Posterior cingulate gyrus (tissue), 11 donors: ENCODE measurements around the gene STOX1.
A peak's percentile ranks its signal among the peaks of the same experiment; 100 is the strongest.
"Not testable (repeated sequence)": the region's sequence is repeated elsewhere in the genome, so short reads cannot be mapped to it uniquely, and the experiment has no call there.

Source experiments
- DNase-seq, 10 donors: peaks; one replicate each; pipeline versions ENCODE4 v3.0.0 to v3.0.0-alpha.2; 2020 to 2021; ENCODE audit warnings: mixed read lengths in 3 of 10
- intact Hi-C: fragments of 100-400 bp; cut with DNase I; formaldehyde crosslinking; loops from one replicate; pipeline ENCODE4 v1.15.1; 2023

Gene STOX1, protein sequence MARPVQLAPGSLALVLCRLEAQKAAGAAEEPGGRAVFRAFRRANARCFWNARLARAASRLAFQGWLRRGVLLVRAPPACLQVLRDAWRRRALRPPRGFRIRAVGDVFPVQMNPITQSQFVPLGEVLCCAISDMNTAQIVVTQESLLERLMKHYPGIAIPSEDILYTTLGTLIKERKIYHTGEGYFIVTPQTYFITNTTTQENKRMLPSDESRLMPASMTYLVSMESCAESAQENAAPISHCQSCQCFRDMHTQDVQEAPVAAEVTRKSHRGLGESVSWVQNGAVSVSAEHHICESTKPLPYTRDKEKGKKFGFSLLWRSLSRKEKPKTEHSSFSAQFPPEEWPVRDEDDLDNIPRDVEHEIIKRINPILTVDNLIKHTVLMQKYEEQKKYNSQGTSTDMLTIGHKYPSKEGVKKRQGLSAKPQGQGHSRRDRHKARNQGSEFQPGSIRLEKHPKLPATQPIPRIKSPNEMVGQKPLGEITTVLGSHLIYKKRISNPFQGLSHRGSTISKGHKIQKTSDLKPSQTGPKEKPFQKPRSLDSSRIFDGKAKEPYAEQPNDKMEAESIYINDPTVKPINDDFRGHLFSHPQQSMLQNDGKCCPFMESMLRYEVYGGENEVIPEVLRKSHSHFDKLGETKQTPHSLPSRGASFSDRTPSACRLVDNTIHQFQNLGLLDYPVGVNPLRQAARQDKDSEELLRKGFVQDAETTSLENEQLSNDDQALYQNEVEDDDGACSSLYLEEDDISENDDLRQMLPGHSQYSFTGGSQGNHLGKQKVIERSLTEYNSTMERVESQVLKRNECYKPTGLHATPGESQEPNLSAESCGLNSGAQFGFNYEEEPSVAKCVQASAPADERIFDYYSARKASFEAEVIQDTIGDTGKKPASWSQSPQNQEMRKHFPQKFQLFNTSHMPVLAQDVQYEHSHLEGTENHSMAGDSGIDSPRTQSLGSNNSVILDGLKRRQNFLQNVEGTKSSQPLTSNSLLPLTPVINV

DNA sequence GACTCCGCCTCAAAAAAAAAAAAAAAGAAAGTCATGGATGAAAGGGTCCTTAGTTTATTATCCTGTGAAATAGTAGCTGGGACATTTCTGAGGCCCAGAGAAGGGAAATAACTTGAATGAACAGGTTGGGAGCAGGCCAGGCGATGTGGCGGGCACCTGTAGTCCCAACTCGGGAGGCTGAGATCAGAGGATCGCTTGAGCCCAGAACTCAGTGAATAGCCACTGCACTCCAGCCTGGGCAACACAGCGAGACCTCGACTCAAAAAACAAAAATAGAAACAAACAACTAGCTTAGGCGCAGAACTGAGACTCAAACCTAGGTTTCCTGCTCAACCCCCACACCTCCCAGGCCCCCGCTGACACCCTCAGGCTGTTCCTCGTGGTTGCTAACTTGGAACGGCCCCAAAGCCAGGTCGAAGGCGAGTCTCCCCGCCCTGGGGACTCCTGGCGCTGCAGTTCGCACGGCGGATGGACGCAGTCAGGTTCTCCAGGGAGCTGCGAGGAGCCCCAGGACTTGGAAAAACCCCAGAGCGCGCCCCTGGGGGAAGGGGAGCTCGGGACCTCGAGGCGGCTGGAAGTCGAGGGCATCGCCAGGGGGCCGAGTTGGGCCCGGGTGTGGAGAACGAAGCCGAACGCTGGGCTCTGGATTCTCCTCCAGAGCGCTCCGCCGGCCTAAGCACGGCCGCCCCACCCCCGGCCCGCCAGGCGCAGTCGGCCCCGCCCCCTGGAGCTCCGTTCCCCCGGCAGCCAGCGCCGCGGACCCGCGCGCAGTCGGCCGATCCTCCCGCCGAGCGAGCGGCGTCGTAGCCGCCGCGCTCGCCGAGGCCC is at the start of gene STOX1:
STOX1 (plus strand) TSS at position 768 of the 828 bp plus-strand sequence. CDS start 93 bp downstream, outside the sequence.
- intact Hi-C loops, result loop anchor here (5.0 kb wide), 1 partner anchor 70 kb away; no protein-coding TSS in a partner anchor
- DNase-seq, result peak in 9 of 10 donors; percentile 26 to 89 (median 38)

DNA sequence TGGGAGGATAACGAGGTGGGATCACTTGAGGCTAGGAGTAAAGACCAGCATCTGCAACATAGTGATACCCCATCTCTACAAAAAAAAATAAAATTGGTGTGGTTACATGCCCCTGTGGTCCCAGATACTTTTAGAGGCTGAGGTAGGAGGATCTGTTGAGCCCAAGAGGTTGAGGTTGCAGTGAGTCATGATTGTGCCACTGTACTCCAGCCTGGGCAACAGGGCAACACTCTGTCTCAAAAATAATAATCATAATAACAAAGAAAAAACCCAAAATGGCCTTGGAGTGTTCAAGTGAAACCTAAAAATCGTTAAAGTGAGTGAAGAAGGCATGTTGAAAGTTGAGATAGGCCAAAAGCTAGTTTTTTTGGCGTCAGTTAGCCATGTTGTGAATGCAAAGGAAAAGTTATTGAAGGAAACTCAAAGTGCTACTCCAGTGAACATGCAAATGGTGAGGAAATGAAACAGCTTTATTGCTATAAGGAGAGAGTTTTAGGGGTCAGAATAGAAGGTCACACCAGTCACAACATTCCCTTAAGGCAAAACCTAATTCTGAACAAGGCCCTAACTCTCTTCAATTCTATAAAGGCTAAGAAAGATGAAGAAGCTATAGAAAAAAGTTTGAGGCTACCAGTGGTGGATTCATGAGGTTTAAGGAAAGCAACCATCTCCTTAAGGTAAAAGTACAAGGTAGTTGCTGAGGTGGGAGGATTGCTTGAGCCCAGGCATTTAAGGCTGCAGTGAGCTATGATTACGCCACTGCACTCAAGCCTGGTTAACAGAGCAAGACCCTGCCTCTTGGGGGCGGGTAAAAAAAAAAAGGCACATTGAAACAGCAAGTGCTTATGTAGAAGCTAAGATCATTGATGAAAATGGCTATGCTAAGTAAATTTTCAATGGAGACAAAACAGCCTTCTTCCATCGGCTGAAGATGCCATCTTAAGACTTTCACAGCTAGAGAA is 45.4 kb upstream of the STOX1 start:
- intact Hi-C loops, result no loop called here
- DNase-seq, result no peak

DNA sequence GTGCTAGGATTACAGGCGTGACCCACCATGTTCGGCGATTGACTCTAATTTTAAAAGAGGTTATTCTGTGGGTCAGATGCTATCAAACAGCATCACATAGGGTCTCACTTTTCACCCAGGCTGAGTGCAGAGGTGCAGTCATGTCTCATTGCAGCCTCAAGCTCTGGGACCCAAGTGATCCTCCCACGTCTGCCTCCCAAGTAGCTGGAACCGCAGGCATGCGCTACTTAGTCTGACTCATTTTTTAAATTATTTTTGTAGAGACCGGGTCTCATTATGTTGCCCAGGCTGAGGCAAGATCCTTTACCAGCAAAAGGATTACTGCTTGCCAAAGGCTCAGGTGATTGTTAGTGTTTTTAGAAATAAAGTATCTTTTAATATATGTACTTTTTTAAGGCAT is 42.9 kb upstream of the STOX1 start:
- intact Hi-C loops, result no loop called here

GRCh38 chr10:68787813-68788212 is 39.5 kb upstream of the STOX1 start:
- intact Hi-C loops, result no loop called here
- DNase-seq, result no peak

More for the DNA sequence above, 42.9 kb upstream of the STOX1 start:
- DNase-seq, result no peak

GRCh38 chr10:68790476-68790875 is 36.9 kb upstream of the STOX1 start:
- intact Hi-C loops, result no loop called here

DNA sequence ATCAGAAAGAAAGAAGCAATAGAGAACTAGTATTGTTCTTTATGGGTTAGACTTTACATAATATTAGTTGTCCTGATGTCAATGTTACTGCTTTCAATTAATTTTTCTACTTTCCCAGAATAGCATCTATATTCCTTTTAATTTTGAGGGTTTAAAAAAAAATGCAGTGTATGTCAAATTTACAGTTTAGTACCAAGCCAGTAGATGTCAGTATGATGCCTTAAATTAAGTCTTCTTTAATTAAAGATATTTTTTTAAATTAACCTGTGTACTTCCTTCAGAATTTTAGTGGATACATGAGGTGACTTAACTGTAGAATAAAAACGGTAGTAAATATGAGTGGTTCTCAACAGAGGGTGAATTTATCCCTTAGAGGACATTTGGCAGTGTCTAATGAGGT is 35.2 kb upstream of the STOX1 start:
- intact Hi-C loops, result no loop called here
- DNase-seq, result no peak

More at GRCh38 chr10:68790476-68790875, 36.9 kb upstream of the STOX1 start:
- DNase-seq, result no peak

DNA sequence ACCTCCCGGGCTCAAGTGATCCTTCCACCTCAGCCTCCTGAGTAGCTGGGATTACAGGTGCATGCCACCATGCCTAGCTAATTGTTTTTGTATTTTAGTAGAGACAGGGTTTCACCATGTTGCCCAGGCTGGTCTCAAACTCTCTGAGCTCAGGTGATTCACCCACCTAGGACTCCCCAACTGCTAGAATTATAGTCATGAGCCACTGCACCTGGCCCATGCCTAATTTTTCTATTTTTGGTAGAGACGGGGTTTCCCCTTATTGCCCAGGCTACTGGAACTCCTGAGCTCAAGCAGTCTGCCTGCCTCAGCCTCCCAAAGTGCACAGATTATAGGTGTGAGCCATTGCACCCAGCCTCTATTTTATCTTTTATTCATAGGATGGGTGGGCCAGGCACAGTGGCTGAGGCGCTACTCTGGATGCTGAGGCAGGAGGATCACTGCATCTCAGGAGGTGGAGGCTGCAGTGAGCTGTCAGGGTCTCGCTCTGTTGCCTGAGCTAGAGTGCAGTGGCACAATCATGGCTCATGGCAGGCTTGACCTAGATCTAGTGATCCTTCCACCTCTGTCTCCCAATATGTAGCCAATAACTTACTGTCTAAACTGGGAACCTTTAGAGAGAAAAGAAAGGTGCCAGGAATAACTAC is 31.3 kb upstream of the STOX1 start:
- intact Hi-C loops, result no loop called here
- no peak for DNase-seq

DNA sequence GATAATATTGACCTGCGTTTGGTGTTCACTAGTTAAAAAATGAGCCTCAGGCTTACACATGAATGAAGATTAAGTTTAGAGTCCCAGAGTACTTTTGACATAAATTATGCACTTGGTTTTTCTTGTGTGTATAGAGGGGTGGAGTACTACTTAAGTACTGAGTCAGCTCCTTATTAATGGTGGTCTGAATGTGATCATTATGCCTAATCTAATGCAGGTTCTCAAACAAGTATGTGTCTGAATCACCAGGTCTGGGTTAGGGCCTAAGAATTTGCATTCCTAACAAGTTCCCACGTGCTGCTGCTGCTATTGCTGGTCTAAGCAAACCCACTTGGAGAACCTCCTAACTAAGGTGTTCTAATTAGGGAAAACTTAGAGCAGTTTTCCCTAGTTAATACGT is 30.7 kb upstream of the STOX1 start:
- intact Hi-C loops, result no loop called here
- DNase-seq, result no peak

- intact Hi-C loops, result no loop called here
- DNase-seq, result no peak
Measured at GRCh38 chr10:68800211-68800610, 27.1 kb upstream of the STOX1 start.

GRCh38 chr10:68804692-68805091 is 22.6 kb upstream of the STOX1 start:
- intact Hi-C loops, result no loop called here
- DNase-seq, result no peak

GRCh38 chr10:68810830-68811229 is 16.5 kb upstream of the STOX1 start:
- intact Hi-C loops, DNase-seq: not testable (repeated sequence)

DNA sequence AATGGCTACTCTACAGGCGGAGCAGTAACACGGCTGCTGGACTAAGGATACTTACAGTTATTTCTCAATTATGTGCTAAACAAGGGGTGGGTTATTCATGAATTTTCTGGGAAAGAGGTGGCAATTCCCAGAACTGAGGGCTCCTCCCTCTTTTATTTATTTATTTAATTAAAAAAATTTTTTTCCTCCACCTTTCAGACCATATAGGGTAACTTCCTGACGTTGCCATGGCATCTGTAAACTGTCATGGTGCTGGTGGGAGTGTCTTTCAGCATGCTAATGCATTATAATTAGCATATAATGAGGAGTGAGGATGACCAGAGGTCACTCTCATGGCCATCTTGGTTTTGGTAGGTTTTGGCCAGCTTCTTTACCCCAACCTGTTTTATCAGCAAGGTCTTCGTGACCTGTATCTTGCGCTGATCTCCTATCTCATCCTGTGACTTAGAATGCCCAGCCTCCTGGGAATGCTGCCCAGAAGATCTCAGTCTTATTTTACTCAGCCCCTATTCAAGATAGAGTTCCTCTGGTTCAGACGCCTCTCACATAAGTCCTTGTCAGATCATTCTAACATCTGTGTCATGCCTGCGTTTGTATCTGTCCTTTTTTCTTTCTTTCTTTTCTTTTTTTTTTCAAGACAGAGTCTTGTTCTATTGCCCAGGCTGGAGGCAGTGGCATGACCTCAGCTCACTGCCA is 15.9 kb upstream of the STOX1 start:
- no peak for DNase-seq
- intact Hi-C loops, result no loop called here

- intact Hi-C loops, result no loop called here
- DNase-seq, result no peak
Measured at GRCh38 chr10:68812420-68812819, 14.9 kb upstream of the STOX1 start.

- intact Hi-C loops, result no loop called here
- DNase-seq, result peak in 4 of 10 donors; percentile 22 to 37 (median 34)
Measured at GRCh38 chr10:68813559-68813958, 13.8 kb upstream of the STOX1 start.

DNA sequence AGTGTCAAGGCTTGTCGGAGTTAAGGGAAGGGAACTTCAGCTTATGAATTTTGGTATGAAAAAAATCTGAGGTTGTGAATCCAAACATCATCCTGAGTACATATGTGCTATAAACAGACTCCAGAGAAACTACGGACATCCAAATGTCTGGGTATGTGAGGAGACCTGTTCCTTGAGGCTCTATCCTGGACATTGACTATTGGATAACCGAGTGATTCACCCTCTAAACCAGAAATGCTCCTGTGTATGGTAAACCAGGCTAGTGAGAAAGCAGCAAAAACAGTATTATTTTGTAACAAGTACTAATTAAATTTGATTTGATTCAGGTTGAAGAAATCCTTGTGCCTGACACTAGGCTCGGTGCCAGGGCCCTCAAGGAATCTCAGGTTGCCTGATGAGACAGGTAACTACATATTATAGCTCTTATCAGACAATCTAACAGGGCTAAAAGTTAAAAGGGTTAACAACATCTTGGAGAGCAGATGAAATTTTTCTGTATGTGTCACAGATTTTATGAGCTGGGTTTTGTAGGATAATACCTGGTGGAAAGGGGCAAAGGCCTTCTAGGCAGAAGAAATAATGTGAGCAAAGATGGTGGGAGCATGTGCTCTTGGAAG is 10.4 kb upstream of the STOX1 start:
- intact Hi-C loops, result no loop called here
- DNase-seq, result no peak

GRCh38 chr10:68820359-68820758 is 7.0 kb upstream of the STOX1 start:
- intact Hi-C loops, DNase-seq: not testable (repeated sequence)

DNA sequence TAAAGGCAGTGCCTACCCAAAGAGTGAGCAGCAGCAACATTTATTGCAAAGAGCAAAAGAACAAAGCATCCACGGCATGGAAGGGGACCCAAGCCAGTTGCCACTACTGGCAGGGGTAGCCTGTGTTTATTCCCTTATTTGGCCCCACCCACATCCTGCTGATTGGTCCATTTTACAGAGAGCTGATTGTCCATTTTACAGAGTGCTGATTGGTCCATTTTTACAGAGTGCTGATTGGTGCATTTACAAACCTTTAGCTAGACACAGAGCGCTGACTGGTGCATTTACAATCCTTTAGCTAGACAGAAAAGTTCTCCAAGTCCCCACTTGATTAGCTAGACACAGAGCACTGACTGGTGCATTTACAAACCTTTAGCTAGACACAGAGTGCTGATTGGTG is 4.7 kb upstream of the STOX1 start:
- DNase-seq, intact Hi-C loops: not testable (repeated sequence)
